ENCODE measurements around the gene VAT1L.

The VAT1L gene

DNA sequence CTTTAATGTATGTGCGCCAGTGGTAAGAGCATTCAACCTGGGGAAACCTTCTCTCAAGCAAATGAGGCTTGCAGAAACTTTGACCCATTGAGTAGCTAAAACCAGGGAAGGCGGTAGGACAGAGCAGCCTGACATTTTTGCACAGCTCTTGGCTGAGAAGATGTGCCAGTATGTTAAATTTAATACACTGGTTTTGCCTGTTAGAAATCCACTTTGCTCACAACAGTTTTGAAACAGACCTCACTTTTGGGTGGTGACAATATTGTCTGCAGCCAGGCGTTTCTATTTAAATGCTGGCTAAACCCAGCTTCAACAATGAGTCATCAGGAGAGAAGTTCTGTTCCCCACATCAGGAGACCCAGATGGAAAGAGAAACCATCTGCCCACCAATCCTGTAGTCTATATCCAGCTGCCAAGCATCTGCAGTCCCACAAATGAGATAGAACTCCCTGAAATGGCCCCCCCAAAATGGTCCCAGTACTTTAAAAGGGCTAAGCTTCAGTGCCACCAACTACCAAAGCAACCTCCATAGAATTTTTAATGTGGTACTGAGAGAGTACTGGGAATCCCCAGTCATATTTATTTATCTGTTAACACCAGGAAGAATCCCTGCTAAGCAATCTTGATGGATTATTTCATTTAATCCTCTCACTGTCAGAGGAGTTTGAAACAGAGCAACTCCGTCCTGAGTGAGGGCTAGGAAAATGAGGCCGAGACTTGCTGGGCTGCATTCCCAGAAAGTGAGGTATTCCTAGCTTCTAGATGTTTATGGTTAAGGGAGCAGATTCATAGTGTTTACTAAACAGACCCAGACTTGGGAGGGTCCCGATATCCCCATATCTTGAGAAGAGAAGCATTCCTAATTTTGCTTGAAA, 205.0 kb downstream of the VAT1L start:
- DNase-seq (ENCODE audit: low read depth), result no peak

- DNase-seq (ENCODE audit: low read depth), result no peak
These were observed 207.6 kb downstream of the VAT1L start for GRCh38 chr16:77995843-77996455.

- no peak for DNase-seq (ENCODE audit: low read depth)
These were observed 210.1 kb downstream of the VAT1L start for GRCh38 chr16:77998350-77999023.

DNA sequence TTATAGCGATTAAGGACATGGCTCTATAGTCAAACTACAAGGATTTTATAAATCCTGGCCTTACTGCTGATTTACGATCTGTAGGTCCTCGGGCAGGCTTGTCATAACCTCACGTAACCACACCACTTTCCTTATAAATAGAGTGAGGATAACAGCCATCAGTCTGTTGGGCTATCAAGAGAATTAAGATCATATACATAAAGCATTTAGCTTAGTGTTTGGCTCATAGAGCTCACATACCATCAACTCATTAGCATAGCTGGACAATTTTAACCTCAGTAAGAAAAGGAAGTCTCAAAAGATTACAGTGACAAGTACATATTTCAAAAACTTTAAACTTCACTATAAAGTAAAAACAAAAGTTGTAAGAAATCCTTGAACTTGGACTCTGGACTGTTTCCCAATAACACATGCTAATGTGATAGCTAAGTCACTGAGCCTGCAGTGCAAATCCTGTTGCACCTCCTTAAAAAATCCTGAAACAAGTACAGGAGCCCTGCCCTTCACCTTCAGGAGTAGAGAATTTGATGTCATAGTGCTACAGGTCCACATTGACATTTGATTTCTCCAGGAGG, 213.2 kb downstream of the VAT1L start:
- no peak for DNase-seq (ENCODE audit: low read depth)

DNA sequence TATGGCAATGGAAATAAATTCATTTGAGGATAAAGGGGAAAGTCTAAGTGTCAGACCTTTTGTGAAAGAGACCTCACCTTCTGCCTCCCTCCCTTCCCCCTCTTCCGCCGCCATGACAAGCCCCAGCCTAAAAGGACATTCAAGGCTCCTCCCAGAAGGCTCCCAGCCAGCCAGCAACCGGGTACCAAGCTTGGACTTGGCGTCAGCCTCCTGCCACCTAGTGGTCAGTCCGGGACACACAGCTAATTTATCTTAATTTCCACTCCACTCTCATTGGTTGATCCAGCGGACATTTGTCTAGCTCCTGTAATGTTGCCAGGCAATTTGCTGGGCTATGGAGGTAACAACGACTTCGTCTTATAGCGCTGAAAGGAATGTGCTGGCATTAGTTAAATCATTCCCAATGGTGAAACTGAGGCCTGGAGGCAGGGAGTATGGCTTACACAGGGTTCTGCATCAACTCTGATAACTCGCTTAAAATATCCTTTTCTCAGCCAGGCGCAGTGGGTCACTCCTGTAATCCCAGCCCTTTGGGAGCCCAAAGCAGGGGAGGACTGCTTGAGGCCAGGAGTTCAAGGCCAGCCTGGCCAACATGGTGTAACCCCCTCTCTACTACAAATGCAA, 214.7 kb downstream of the VAT1L start:
- DNase-seq (ENCODE audit: low read depth), result peak; percentile 28

- DNase-seq (ENCODE audit: low read depth), result no peak
These were observed 216.2 kb downstream of the VAT1L start for GRCh38 chr16:78004517-78004916.

DNA sequence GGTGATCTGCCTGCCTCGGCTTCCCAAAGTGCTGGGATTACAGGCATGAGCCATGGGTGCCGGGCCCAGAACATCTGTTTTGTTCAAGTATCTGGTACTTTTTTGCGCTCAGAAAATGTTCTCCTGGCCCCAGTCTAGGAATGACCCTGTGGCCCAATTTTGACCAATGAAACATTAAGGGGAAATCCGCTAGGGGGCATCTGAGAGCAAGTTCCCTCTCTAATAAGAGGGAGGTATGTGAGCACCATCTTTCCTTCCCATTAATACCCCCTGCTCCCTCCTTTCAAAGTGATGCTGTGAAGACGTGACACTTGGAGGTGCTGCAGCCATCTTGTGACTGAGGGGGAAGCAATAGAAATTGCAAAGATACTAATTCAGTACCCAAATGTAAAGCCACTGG, 217.5 kb downstream of the VAT1L start:
- no peak for DNase-seq (ENCODE audit: low read depth)

- no peak for DNase-seq (ENCODE audit: low read depth)
These were observed 218.8 kb downstream of the VAT1L start for GRCh38 chr16:78007121-78007520.

GRCh38 chr16:78022347-78023060, 234.1 kb downstream of the VAT1L start, which contains the start of gene CLEC3A:
TSS of gene CLEC3A (plus strand) at chr16:78022548. CDS start at chr16:78022627, 79 bp downstream.
- no peak for DNase-seq (ENCODE audit: low read depth)

DNA sequence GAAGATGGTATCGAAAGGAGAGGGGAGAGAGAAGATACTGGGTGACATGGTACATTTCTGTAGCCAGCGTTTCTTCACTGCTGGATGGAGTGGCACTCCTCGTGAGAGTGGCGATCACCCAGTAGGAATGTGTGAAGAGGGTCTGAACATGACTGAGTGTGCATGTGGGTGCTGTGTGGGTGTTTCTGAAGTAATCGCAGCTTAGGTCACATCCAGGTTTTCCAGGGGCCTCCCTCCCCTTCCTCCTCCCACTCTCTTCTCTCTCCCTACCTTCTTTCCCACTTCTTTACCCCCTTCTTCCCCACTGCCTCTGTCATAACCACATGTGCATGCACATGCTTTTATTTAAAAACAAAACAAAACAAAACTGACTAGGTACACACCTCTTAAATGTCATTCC, 235.8 kb downstream of the VAT1L start:
- DNase-seq (ENCODE audit: low read depth), result no peak

DNA sequence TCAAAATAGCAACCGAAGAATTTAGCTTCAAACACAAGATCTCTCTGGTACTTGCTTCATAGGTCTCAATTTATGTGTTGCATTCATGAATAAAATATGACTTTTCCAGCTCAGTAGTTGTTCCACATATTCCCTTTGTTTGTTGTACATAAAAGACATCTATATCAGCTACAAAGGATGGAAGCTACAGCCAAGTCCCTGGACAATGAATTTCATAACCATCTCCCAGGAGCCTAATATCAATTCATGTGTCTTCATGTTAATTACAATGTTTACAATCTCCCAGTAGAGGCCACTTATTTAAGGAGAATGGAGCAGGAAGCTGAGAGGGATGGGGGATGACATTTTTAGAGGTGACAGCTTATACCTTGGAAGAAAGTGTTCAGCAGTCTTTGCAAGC, 237.3 kb downstream of the VAT1L start:
- DNase-seq (ENCODE audit: low read depth), result no peak

DNA sequence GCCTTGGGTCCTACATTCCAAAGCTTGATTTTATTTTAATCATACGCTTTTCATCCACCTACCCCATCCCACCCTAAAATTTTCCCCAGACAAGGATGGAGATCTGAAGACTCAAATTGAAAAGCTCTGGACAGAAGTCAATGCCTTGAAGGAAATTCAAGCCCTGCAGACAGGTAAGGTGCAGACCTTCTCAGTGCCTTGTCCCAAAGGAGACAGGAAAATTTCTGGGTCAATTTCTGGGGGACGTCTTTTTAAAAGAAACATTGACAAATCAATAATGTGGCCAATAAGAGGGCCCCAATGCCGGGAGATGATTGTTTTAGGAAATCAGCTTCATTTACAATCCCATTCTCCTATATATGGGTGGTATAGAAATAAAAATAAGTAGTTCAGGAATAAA, 239.7 kb downstream of the VAT1L start:
- no peak for DNase-seq (ENCODE audit: low read depth)

Data from stimulated activated CD8-positive, alpha-beta memory T cell treated with anti-CD3 and anti-CD28 coated beads, Interleukin-12 subunit alpha, Interleukin-12 subunit beta, amount 100 ng/mL, for 1 hour (primary cell).